HG02840 (cell line): Measurements from ENCODE around the gene LZTS2.

Experiments used
- ATAC-seq: cut with Tn5 transposase; IDR thresholded peaks from one replicate; pipeline ENCODE4 v1.9.1; 2021; ENCODE audit warnings: mild to moderate bottlenecking, moderate library complexity, moderate number of reproducible peaks; ENCODE audit not compliant: unreplicated experiment, low FRiP score

Gene LZTS2

DNA sequence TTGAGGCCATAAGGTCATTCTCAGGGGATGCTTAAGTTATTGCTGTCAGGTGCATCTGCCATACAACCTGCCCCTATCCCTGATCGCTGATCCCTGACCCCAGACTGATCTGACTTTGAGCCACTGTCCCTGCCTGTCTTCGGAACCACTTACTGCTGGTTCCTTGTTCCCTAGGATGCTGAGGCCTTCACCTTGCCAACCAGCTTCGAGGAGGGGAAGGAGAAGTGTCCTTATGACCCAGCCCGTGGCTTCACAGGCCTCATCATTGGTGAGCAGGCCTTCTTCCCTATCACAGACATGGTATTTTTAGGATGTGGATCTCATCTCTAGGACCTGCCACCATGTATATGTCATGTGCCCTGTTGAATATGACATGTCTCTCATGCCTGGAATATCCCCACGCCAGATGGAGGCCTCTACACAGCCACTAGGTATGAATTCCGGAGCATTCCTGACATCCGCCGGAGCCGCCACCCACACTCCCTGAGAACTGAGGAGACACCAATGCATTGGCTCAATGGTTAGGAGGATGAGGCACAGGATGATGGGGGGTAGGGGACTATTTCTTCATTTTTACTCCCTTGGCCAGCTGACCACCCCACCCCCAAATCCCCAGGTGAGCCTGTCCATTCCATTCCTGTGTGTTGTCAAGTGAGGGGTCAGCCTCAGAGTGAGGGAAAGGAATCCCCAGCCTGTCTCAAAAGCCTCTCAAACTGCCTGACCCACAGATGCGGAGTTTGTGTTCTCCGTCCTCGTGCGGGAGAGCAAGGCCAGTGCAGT, 21.3 kb upstream of the LZTS2 start:
- ATAC-seq, result no peak

- no peak for ATAC-seq
Observed at GRCh38 chr10:100978901-100979195, 20.8 kb upstream of the LZTS2 start.

DNA sequence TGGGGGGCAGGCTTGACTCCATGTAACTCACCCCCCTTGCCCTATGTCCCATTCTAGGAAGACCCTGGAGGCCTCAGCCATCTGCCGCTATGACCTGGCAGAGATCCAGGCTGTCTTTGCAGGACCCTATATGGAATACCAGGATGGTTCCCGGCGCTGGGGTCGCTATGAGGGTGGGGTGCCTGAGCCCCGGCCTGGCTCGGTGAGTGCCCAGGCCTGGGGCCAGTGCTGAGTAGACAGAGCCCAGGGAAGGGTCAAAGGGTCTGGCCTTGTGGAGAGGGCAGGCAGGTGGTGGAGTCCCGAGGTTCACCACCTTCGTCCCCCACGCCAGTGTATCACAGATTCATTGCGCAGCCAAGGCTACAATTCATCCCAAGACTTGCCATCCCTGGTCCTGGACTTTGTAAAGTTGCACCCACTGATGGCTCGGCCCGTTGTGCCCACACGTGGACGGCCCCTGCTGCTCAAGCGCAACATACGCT, 19.8 kb upstream of the LZTS2 start:
- ATAC-seq, result no peak

- ATAC-seq, result no peak
Observed at GRCh38 chr10:100980311-100980710, 19.3 kb upstream of the LZTS2 start.

DNA sequence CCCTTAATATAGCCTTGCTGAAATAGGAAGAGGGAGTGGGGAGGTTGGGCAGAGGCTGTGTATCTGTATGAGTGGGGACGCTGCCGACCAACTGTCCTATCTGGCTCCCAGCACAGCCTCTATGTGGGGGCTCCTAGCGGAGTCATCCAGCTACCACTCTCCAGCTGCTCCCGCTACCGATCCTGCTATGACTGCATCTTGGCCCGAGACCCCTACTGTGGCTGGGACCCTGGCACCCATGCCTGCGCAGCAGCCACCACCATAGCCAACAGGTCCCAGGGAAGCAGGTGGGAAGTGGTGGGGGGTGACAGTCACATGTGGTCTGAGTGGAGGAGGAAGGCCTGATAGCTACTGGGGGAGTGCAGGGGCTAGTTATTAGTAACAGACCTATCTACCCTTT, 18.9 kb upstream of the LZTS2 start:
- no peak for ATAC-seq

DNA sequence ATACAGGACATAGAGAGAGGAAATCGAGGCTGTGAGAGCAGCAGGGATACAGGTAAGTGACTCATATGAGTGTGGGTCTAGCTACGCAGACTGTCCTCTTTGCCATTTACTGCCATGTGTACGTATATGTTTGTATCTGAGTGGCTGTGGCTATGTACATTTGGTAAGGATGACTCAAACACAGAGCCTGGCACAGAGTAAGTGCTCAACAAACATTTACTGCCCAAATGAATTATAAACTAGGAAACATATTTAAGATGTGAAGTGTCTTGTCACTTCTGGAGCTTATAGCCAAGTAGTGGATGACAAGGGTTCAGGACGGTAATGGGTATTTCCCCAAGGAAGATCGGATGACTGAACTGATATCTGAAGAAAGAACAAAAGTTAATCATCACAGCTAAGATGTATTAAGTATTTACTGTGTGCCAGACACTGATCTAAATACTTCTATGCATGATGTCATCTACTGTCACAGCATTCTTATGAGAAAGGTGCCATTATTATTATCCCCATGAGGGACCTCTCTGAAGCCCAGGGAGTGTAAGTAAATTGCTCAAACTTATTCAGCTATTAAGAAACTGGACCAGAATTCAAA, 18.3 kb upstream of the LZTS2 start:
- no peak for ATAC-seq

GRCh38 chr10:100982916-100983830, 16.4 kb upstream of the LZTS2 start:
- no peak for ATAC-seq

DNA sequence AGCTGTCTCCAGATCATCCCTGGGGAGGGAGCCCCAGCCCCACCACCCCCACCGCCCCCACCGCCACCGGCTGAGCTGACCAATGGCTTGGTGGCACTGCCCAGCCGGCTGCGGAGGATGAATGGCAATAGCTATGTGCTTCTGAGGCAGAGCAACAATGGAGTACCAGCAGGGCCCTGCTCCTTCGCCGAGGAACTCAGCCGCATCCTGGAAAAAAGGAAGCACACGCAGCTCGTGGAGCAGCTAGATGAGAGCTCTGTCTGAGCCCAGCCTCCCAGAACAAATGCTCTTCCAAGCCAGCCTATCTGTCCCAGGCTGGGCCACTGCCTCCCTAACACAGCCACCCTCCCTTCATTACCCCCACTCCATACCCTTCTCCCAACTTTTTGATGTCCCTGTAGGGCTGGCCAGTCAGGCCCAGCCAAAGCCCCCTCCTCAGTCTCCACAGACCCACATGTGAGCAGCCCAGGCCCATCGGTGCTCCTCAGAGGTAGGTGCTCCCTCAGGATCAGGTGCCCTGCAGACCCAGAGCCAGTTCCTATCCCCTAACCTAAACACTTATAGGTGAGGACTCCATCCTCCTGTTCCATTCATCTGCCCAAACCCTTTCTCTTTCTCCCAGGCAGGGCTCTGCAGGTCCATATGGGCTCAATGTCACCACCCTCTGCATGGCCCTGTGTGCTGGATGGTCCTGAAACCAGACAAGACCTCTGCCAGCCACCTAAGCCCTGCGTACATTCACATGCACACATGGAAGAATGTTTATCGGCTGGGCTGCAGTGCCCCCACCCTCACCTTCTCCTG, 15.5 kb upstream of the LZTS2 start:
- no peak for ATAC-seq

GRCh38 chr10:100984672-100985177, 14.9 kb upstream of the LZTS2 start:
- no peak for ATAC-seq

DNA sequence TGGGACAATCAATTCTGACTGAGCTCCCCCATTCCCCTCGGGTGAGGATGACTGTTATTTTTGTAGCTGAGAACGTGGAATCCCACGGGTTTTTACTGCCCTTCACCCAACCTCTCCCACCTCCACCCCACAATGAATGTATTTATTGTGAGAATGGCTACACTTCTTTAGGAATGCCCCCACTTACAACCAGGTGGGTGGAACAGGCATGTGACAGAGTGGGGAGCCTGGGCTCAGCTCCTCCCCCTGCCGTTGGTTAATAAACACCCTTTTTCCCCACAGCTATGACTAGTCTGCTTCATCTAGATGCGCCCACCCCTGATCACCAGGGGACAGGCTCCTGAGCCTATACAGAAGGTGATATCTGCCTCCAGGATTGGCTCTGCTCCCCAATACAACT, 14.3 kb upstream of the LZTS2 start:
- ATAC-seq, result no peak

GRCh38 chr10:100986623-100986951, 13.0 kb upstream of the LZTS2 start:
- no peak for ATAC-seq

- peak; percentile 74 for ATAC-seq
Observed at GRCh38 chr10:100986952-100987684, 12.5 kb upstream of the LZTS2 start, which contains the start of the genes MRPL43 and TWNK. MRPL43 (minus strand) TSS chr10:100987497; CDS start chr10:100987443, 54 bp downstream. TWNK (plus strand) TSS chr10:100987543; CDS start chr10:100988211, 668 bp downstream.

DNA sequence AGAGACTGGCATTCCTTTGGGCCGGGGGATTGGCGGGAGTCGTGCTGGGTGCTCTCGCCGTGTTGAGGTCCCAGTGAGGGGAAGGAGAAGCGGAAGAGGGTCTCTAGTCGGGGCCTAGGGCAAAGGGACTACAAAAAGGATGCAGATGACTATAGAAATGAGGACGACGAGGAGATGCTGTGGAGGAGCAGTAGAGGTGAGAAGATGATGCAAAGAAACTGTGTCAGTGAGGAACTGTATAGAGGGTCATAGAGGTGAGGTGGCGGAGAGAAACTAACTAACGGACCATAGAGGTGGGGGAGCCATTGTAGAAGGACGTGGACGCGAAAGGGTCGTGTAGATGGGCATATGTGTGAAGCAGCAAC, 11.9 kb upstream of the LZTS2 start:
- peak; percentile 10 for ATAC-seq

DNA sequence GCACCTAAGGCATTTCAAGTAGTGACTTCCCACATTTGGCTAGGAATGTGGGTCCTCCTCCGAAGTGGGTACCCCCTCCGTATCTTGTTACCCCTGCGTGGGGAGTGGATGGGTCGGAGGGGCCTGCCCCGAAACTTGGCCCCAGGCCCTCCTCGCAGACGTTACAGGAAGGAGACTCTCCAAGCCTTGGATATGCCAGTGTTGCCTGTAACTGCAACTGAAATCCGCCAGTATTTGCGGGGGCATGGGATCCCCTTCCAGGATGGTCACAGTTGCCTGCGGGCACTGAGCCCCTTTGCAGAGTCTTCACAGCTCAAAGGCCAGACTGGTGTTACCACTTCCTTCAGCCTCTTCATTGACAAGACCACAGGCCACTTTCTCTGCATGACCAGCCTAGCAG, 11.4 kb upstream of the LZTS2 start:
- no peak for ATAC-seq

DNA sequence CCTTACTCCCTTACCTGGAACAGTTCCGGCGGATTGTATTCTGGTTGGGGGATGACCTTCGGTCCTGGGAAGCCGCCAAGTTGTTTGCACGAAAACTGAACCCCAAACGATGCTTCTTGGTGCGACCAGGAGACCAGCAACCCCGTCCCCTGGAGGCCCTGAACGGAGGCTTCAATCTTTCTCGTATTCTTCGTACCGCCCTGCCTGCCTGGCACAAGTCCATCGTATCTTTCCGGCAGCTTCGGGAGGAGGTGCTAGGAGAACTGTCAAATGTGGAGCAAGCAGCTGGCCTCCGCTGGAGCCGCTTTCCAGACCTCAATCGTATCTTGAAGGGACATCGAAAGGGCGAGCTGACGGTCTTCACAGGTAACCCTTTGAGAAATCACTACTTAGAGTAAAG, 10.5 kb upstream of the LZTS2 start:
- ATAC-seq, result no peak

DNA sequence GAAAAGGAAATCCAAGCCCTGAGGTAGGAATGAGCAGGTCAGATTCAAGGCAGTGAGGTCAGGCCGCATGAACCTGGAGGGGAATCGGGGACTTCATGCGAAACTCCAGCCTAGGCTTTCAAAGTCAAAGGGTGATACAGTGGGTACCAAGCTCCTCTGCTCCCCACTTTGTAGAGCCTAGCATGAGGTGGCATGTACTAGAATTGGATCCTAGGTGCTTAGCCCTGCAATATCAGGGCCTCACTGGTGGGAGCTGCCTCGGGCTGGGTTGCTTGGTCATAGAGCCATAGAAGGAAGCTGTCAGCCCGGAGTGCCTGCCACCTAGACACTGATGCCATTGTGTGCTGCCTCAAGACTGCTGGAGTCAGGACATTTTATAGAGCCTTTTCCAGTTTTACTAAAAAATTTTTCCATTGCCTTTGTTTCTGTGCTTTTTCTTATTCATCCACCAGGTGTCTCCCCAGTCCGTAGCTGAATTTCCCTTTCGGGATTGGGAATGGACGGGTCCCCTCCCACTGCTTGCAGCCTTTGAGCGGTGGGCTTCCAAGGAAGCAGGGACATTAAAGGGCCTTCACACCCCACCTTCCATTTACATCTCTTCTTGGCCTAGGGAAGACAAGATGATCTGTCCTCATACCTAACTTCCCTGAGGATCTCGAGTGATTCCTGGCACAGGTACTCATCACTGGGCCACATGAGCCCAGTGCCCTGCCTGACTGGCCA, 5.5 kb upstream of the LZTS2 start:
- no peak for ATAC-seq

- ATAC-seq, result no peak
Observed at GRCh38 chr10:100995181-100995580, 4.4 kb upstream of the LZTS2 start.

DNA sequence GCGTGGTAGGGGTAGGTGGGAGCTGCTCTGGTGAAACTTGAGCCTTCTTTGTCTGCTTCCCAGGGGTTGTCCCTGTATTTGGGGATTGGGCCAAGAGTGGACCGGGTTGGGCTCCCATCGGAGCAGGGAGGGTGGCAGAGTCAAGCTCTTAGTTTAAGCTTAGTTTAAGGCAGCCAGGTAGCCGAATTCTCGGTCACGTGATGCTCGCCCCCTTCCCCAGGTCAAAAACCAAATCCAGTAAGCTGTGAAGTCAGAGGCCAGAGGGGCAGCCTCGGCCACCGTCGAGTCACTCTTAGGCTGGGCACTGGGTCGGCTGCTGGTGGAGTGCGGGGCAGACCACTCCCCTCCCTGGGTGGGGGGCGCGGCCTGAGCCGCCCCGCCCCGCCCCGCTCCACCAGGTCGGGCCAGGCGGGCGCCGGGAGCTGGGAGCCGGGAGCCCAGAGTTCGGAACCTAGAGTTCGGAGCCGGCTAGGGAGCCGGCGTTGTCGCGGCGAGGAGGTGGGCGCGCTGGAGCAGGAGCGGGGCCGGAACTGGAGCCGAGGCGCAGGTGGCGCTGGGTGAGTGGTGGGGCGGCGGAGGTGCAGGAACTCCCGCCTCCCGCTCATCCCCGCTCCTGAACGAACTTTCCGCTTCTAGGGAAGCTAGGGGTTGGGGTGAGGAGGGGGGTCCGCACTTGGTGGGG, 2.8 kb upstream of the LZTS2 start:
- peak; percentile 17 for ATAC-seq
